SK-N-SH (cell line): ENCODE results near the gene BCL11A. TPM values are rescaled to one million over a fixed set of nuclear protein-coding genes. Genes with fewer than 3 reads are reported as not detected.

Experiments used
- CTCF ChIA-PET: fragments of 300-600, 350-600 bp; formaldehyde crosslinking; extraction: SDS; loops from one replicate; lab custom pipeline; 2021; lab: Yijun Ruan, JAX
- POLR2A ChIA-PET: fragments of 350-600 bp; sonication (Branson Sonifier 250); formaldehyde crosslinking; extraction: SDS; loops from one replicate; lab custom pipeline; 2020; ENCODE audit warnings: antibody characterized with exemption, inconsistent platforms; lab: Yijun Ruan, JAX
- DNase-seq: peaks from one replicate; pipeline ENCODE4 v3.0.0; 2012
- H2AFZ ChIP-seq: fragments of 200-600 bp; sonication (generic); 2 replicates; pipeline ENCODE4 v1.8.1; 2016; ENCODE audit warnings: antibody characterized with exemption, mild to moderate bottlenecking, low read depth
- H3F3A ChIP-seq: fragments of 200-600 bp; sonication (generic); replicated peaks from 2 replicates; pipeline ENCODE3; 2016; ENCODE audit warnings: antibody characterized with exemption, mild to moderate bottlenecking; ENCODE audit not compliant: insufficient read depth
- H3K27ac ChIP-seq, 2 experiments: fragments of 200-500 bp in 1 of 2; fragments of 200-600 bp in 1 of 2; sonication (Bioruptor generic) in 1 of 2; sonication (generic), shearing (Covaris generic) in 1 of 2; 2 replicates each; pipeline versions ENCODE4 v1.5.1 to v1.6.1; 2014 to 2016; ENCODE audit warnings: low read depth in 2 of 2, inconsistent platforms in 1 of 2, low read length in 1 of 2, mild to moderate bottlenecking in 1 of 2, mixed read lengths in 1 of 2
- H3K27me3 ChIP-seq: fragments of 200-600 bp; sonication (generic), shearing (Covaris generic); 2 replicates; pipeline ENCODE4 v1.6.1; 2016; ENCODE audit warnings: mixed run types; ENCODE audit not compliant: insufficient read depth
- H3K36me3 ChIP-seq, 2 experiments: fragments of 200-500 bp in 1 of 2; fragments of 200-600 bp in 1 of 2; sonication (Bioruptor generic) in 1 of 2; sonication (generic) in 1 of 2; replicated peaks in 1 of 2; 2 replicates each; pipeline versions ENCODE3 to v1.5.1; 2014 to 2016; ENCODE audit warnings: low read length in 1 of 2, mild to moderate bottlenecking in 1 of 2; ENCODE audit not compliant: insufficient read depth in 2 of 2, control insufficient read depth in 1 of 2
- H3K4me1 ChIP-seq, 2 experiments: fragments of 200-500 bp in 1 of 2; fragments of 200-600 bp in 1 of 2; sonication (Bioruptor generic) in 1 of 2; sonication (generic), shearing (Covaris generic) in 1 of 2; 2 replicates each; pipeline versions ENCODE4 v1.5.1 to v1.6.1; 2014 to 2016; ENCODE audit warnings: low read depth in 1 of 2, low read length in 1 of 2, mixed run types in 1 of 2; ENCODE audit not compliant: insufficient read depth in 2 of 2, control insufficient read depth in 1 of 2
- H3K4me2 ChIP-seq: fragments of 200-600 bp; sonication (generic), shearing (Covaris generic); 2 replicates; pipeline ENCODE4 v1.6.1; 2017; ENCODE audit warnings: mixed run types
- H3K4me3 ChIP-seq, 2 experiments: fragments of 200-500 bp in 1 of 2; fragments of 200-600 bp in 1 of 2; sonication (Bioruptor generic) in 1 of 2; sonication (generic), shearing (Covaris generic) in 1 of 2; 2 replicates each; pipeline versions ENCODE4 v1.5.1 to v1.8.1; 2014 to 2016; ENCODE audit warnings: low read depth in 2 of 2, inconsistent platforms in 1 of 2, low read length in 1 of 2, mild to moderate bottlenecking in 1 of 2, mixed read lengths in 1 of 2, moderate library complexity in 1 of 2
- H3K79me2 ChIP-seq: fragments of 200-600 bp; sonication (generic); 2 replicates; pipeline ENCODE4 v1.8.1; 2017; ENCODE audit warnings: mild to moderate bottlenecking; ENCODE audit not compliant: insufficient read depth
- H3K9ac ChIP-seq: fragments of 200-600 bp; sonication (generic); 2 replicates; pipeline ENCODE4 v1.6.1; 2017; ENCODE audit warnings: mixed run types
- H3K9me2 ChIP-seq: fragments of 200-600 bp; sonication (generic); 2 replicates; pipeline ENCODE4 v1.6.1; 2017; ENCODE audit warnings: mixed run types
- H3K9me3 ChIP-seq: fragments of 200-600 bp; sonication (generic); 2 replicates; pipeline ENCODE4 v1.6.1; 2017; ENCODE audit warnings: mixed run types, mild to moderate bottlenecking, moderate library complexity
- H4K20me1 ChIP-seq: fragments of 200-600 bp; sonication (generic); 2 replicates; pipeline ENCODE4 v1.6.1; 2017; ENCODE audit warnings: mild to moderate bottlenecking, mixed run types; ENCODE audit not compliant: insufficient read depth
- CTCF ChIP-seq: fragments of 200-600 bp; sonication (generic); IDR thresholded peaks from 2 replicates; pipeline ENCODE4 v1.6.1; 2017; ENCODE audit warnings: antibody characterized with exemption, mild to moderate bottlenecking, moderate library complexity
- ELF1 ChIP-seq: IDR thresholded peaks from 2 replicates; pipeline ENCODE4 v1.4.0; 2012
- FOSL2 ChIP-seq: IDR thresholded peaks from 2 replicates; pipeline ENCODE4 v1.4.0; 2012; ENCODE audit warnings: low read depth, mild to moderate bottlenecking, moderate library complexity, borderline replicate concordance
- FOXM1 ChIP-seq: IDR thresholded peaks from 2 replicates; pipeline ENCODE4 v1.4.0; 2012; ENCODE audit warnings: low read depth, mild to moderate bottlenecking
- GABPA ChIP-seq: IDR thresholded peaks from 2 replicates; pipeline ENCODE4 v1.4.0; 2012; ENCODE audit warnings: low read depth, mild to moderate bottlenecking
- MEF2A ChIP-seq: IDR thresholded peaks from 2 replicates; pipeline ENCODE4 v1.4.0; 2012; ENCODE audit warnings: low read depth, borderline replicate concordance
- POLR2AphosphoS5 ChIP-seq: IDR thresholded peaks from 2 replicates; pipeline ENCODE4 v1.6.1; 2012; ENCODE audit warnings: low read depth, low read length
- RAD21 ChIP-seq: IDR thresholded peaks from 2 replicates; pipeline ENCODE4 v1.6.1; 2012; ENCODE audit warnings: mild to moderate bottlenecking, low read length
- RCOR1 ChIP-seq: fragments of 150-350 bp; IDR thresholded peaks from 2 replicates; pipeline ENCODE4 v1.6.1; 2017; ENCODE audit warnings: antibody characterized with exemption, low read length
- SMC3 ChIP-seq: IDR thresholded peaks from 2 replicates; pipeline ENCODE4 v1.6.1; 2012; ENCODE audit warnings: low read depth, low read length, improper control_type of control experiment
- TEAD4 ChIP-seq: IDR thresholded peaks from 2 replicates; pipeline ENCODE4 v1.4.0; 2012; ENCODE audit warnings: mild to moderate bottlenecking, borderline replicate concordance; ENCODE audit not compliant: insufficient read depth
- WGBS: methylation state at CpG from one replicate; pipeline ENCODE4 v1.1.6; 2017; ENCODE audit warnings: low lambda C conversion rate; 5-methylcytosine and 5-hydroxymethylcytosine counted together
- polyA plus RNA-seq, 3 experiments: library from polyadenylated mRNA; depleted of rRNA; stranded (reverse); fragments of >200 nt; gene quantifications; 2 replicates each; pipeline ENCODE4 v1.2.3, GENCODE V29; 2012
- TF ChIP-seq, protein P1 (sequence below): IDR thresholded peaks from 2 replicates; pipeline ENCODE4 v1.4.0; 2012; ENCODE audit warnings: low read depth, borderline replicate concordance
- TF ChIP-seq, protein P2 (sequence below): IDR thresholded peaks from 2 replicates; pipeline ENCODE4 v1.4.0; 2012; ENCODE audit warnings: low read depth
- TF ChIP-seq, protein P3 (sequence below): IDR thresholded peaks from 2 replicates; pipeline ENCODE4 v1.6.1; 2012; ENCODE audit warnings: mild to moderate bottlenecking, low read depth, low read length, moderate library complexity
- TF ChIP-seq, protein P4 (sequence below): IDR thresholded peaks from 2 replicates; pipeline ENCODE4; 2012

Gene BCL11A
- polyA plus RNA-seq, 1 of the 3 experiments (the other 2 are of a cell fraction): 1.9 TPM

- CTCF ChIA-PET: interaction anchor here (0.7 to 14.3 kb wide), 60 partner anchors 10 to 2000 kb away, joined by 3 to 324 read pairs (median 4); partner anchors contain the start of gene BCL11A
- Histone ChIP-seq H3K79me2 (no peaks in the 10 kb centered on the region), H3K4me3 (peak overlapping the region; percentile 37 to 53; a peak in 3 of 4 replicates), H3K27me3 (no peaks in the 10 kb centered on the region; the same call in 1 of the 2 replicates), H3K9me3 (no peaks in the 10 kb centered on the region), H4K20me1 (no peaks in the 10 kb centered on the region), H3K9me2 (no peaks in the 10 kb centered on the region), H3F3A (no peaks in the 10 kb centered on the region), H3K36me3 (no peaks in the 10 kb centered on the region), H3K27ac (no peak overlapping the region), H3K4me2 (peak overlapping the region; percentile 72), H2AFZ (peak overlapping the region; percentile 73; the same call in 1 of the 2 replicates), H3K9ac (no peak overlapping the region), H3K4me1 (no peaks in the 10 kb centered on the region; a peak in 1 of 4 replicates)
- TF ChIP-seq FOXM1 (no peak), SMC3 (peak; percentile 85), MEF2A (no peak), CTCF (peak; percentile 86), RAD21 (peak; percentile 83)
- TF ChIP-seq, protein P1, sequence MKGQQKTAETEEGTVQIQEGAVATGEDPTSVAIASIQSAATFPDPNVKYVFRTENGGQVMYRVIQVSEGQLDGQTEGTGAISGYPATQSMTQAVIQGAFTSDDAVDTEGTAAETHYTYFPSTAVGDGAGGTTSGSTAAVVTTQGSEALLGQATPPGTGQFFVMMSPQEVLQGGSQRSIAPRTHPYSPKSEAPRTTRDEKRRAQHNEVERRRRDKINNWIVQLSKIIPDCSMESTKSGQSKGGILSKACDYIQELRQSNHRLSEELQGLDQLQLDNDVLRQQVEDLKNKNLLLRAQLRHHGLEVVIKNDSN: no peak
- peak; percentile 95 for DNase-seq
- POLR2A ChIA-PET: no interaction called here
- 34% methylated on average over 14 of the region's 59 CpGs for WGBS
Measured at GRCh38 chr2:60581433-60582282, 28.2 kb upstream of the BCL11A start.

DNA sequence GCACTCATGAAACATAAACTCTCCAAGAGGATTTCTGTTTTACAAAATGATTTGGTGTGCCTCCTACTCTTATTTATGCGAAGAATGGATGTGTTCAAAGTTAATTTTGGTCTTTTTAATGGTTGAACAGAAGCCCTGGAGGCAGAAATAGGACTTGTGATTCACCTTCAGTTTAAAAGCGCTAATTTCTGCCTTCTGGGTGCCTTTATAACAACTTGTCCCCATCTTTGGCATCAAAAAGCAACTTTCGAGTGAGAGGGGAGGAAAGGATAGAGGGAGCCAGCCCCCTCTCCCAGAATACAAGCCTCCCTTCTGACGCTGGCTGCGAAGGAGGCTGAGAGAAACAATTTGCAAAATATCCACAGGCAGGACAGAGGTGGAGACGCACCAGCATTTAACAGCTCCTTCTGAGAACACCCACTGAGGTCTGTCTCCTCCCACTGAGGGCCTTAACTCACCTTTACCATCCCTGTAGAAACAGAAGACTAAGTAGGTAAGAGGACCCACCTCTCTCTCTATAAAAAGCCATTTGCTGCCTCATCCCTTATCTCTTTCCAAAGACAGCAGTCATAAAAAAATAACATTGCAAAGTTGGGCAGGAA, 24.3 kb upstream of the BCL11A start:
- Histone ChIP-seq H3K27me3 (no peaks in the 10 kb centered on the region; the same call in 1 of the 2 replicates), H3K27ac (no peak overlapping the region), H3K9ac (no peak overlapping the region), H3K9me2 (no peaks in the 10 kb centered on the region), H3K4me3 (no peak overlapping the region), H3K79me2 (no peaks in the 10 kb centered on the region), H4K20me1 (no peaks in the 10 kb centered on the region), H3K9me3 (no peaks in the 10 kb centered on the region), H3F3A (no peaks in the 10 kb centered on the region), H3K36me3 (no peaks in the 10 kb centered on the region), H3K4me1 (no peaks in the 10 kb centered on the region; a peak in 1 of 4 replicates), H2AFZ (no peak overlapping the region), H3K4me2 (no peak overlapping the region)
- WGBS: 46% methylated on average over 6 of the region's 6 CpGs
- CTCF ChIA-PET: interaction anchor here (14.3 kb wide), 1 partner anchor 13 kb away, joined by 324 read pairs; no protein-coding TSS in a partner anchor
- no peak for DNase-seq
- POLR2A ChIA-PET: no interaction called here
- TF ChIP-seq, protein P2, sequence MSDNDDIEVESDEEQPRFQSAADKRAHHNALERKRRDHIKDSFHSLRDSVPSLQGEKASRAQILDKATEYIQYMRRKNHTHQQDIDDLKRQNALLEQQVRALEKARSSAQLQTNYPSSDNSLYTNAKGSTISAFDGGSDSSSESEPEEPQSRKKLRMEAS: no peak
- TF ChIP-seq, protein P3, sequence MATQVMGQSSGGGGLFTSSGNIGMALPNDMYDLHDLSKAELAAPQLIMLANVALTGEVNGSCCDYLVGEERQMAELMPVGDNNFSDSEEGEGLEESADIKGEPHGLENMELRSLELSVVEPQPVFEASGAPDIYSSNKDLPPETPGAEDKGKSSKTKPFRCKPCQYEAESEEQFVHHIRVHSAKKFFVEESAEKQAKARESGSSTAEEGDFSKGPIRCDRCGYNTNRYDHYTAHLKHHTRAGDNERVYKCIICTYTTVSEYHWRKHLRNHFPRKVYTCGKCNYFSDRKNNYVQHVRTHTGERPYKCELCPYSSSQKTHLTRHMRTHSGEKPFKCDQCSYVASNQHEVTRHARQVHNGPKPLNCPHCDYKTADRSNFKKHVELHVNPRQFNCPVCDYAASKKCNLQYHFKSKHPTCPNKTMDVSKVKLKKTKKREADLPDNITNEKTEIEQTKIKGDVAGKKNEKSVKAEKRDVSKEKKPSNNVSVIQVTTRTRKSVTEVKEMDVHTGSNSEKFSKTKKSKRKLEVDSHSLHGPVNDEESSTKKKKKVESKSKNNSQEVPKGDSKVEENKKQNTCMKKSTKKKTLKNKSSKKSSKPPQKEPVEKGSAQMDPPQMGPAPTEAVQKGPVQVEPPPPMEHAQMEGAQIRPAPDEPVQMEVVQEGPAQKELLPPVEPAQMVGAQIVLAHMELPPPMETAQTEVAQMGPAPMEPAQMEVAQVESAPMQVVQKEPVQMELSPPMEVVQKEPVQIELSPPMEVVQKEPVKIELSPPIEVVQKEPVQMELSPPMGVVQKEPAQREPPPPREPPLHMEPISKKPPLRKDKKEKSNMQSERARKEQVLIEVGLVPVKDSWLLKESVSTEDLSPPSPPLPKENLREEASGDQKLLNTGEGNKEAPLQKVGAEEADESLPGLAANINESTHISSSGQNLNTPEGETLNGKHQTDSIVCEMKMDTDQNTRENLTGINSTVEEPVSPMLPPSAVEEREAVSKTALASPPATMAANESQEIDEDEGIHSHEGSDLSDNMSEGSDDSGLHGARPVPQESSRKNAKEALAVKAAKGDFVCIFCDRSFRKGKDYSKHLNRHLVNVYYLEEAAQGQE: no peak
- TF ChIP-seq, protein P1: no peak
- TF ChIP-seq RCOR1 (no peak), FOSL2 (no peak), ELF1 (no peak), GABPA (no peak), TEAD4 (no peak), POLR2AphosphoS5 (no peak)
- TF ChIP-seq, protein P4, sequence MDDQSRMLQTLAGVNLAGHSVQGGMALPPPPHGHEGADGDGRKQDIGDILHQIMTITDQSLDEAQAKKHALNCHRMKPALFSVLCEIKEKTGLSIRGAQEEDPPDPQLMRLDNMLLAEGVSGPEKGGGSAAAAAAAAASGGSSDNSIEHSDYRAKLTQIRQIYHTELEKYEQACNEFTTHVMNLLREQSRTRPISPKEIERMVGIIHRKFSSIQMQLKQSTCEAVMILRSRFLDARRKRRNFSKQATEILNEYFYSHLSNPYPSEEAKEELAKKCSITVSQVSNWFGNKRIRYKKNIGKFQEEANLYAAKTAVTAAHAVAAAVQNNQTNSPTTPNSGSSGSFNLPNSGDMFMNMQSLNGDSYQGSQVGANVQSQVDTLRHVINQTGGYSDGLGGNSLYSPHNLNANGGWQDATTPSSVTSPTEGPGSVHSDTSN: no peak
